Heart left ventricle (tissue), 16 donors: Measurements from ENCODE around the gene XCL1. TPM values are rescaled to one million over a fixed set of nuclear protein-coding genes. Genes with fewer than 3 reads are reported as not detected.

Source experiments
- ATAC-seq, 4 donors: fragments of 200-7000 bp; cut with Tn5 transposase; one replicate each; pipeline ENCODE4 v1.9.1; 2020 to 2022; ENCODE audit warnings: moderate library complexity in 4 of 4, mild to moderate bottlenecking in 3 of 4, moderate number of reproducible peaks in 1 of 4
- DNase-seq, 5 donors: peaks; one replicate each; pipeline ENCODE4 v3.0.0-alpha.2; 2020
- H3K27ac ChIP-seq, 12 donors: fragments of 200-600 bp; sonication (generic) in 4 of 12; one replicate each; pipeline versions ENCODE4 v1.5.0 to v1.8.0; 2016 to 2022; ENCODE audit warnings: mild to moderate bottlenecking in 2 of 12
- H3K27me3 ChIP-seq, 9 donors: fragments of 200-600 bp; sonication (generic) in 2 of 9; one replicate each; pipeline versions ENCODE4 v1.5.1 to v1.8.0; 2016 to 2022; ENCODE audit warnings: mild to moderate bottlenecking in 3 of 9
- H3K36me3 ChIP-seq, 9 donors: fragments of 200-600 bp; sonication (generic) in 2 of 9; one replicate each; pipeline versions ENCODE4 v1.5.0 to v1.8.0; 2018 to 2022; ENCODE audit warnings: mild to moderate bottlenecking in 2 of 9
- H3K4me1 ChIP-seq, 12 donors: fragments of 200-600 bp; sonication (generic) in 4 of 12; one replicate each; pipeline versions ENCODE4 v1.5.0 to v1.8.0; 2016 to 2022; ENCODE audit warnings: mild to moderate bottlenecking in 3 of 12
- H3K4me3 ChIP-seq, 12 donors: fragments of 200-600 bp; sonication (generic) in 4 of 12; one replicate each; pipeline versions ENCODE4 v1.5.0 to v1.8.0; 2017 to 2022; ENCODE audit warnings: mild to moderate bottlenecking in 9 of 12, moderate library complexity in 4 of 12
- H3K9me3 ChIP-seq, 12 donors: fragments of 200-600 bp; sonication (generic) in 4 of 12; one replicate each; pipeline versions ENCODE4 v1.5.0 to v1.8.0; 2016 to 2022; ENCODE audit warnings: mild to moderate bottlenecking in 1 of 12
- CTCF ChIP-seq, 12 donors: fragments of 200-600 bp; sonication (generic) in 4 of 12; IDR thresholded peaks; one replicate each; pipeline versions ENCODE4 v1.5.0 to v1.8.0; 2018 to 2022; ENCODE audit warnings: antibody characterized with exemption in 12 of 12, mild to moderate bottlenecking in 5 of 12
- POLR2A ChIP-seq, 2 donors: fragments of 450-650 bp; IDR thresholded peaks; one replicate each; pipeline ENCODE4 v1.6.1; 2017; ENCODE audit warnings: antibody characterized with exemption in 2 of 2, mild to moderate bottlenecking in 2 of 2, moderate library complexity in 2 of 2
- WGBS, 4 donors: extraction: QIAGEN DNeasy Blood & Tissue Kit in 2 of 4; methylation state at CpG; one replicate each; pipeline versions ENCODE4 v1.1.5 to v1.1.7; 2013 to 2018; 5-methylcytosine and 5-hydroxymethylcytosine counted together
- intact Hi-C, 10 donors: fragments of 100-400 bp; cut with DNase I; formaldehyde crosslinking; loops; one replicate each; pipeline versions ENCODE4 v1.11.1 to v1.14.2; 2022
- polyA plus RNA-seq, 2 donors: library from polyadenylated mRNA; stranded (reverse); fragments of 200-250 nt; gene quantifications; one replicate each; pipeline ENCODE4 v1.2.3, GENCODE V29; 2013
- total RNA-seq, 9 donors: library from RNA; depleted of rRNA in 2 of 9; stranded (reverse); fragments of >200 nt in 2 of 9; fragmentation: NEBNext Ultra II Directional in 3 of 9; extraction: Animal tissue kit (Norgen Biotek cat#: 25700) in 3 of 9; gene quantifications; one replicate each; pipeline versions ENCODE4 v1.1.0 to v1.2.4, GENCODE V29; 2016 to 2023
- donor health status: ischemic (EF 13 %, LVEDD 7.1; RV severe dilation, severe dysfunction).
- donor health status: healthy with polysubstance abuse.
- donor health status: DM: no; HTN: yes; CAD: no.
- donor health status: DM: no; HTN: no; CAD: no.
- donor health status: ischemic (EF 25% LVEDD 6.9; RV normal size, moderate dysfunction).
- donor health status: ischemic (EF 25% LVEDD 5.7; RV mildly dilated, moderate dysfunction).
- donor health status: healthy.
- donor health status: DM: yes; HTN: yes; CAD: no.
- donor health status: ischemic (EF 35%, LVEDD 5.7; RV mildly dilated, moderate dysfunction).
- donor health status: nonischemic (EF 11% LVEDD 7.7; RV severe dilation, severe dysfunction).
- donor health status: DM: yes; HTN: yes; CAD: no.
- donor health status: PGD.
- donor health status: ischemic (EF 29% LVEDD 5.4; RV normal size, mild dysfunction).
- donor health status: nonischemic (EF 23%, LVEDD 6.1; RV moderate dilation, normal function).

The XCL1 gene
- total and polyA plus RNA-seq, 11 donors = 0.14 to 2.3 (median 0.91) TPM; not detected in 5

DNA sequence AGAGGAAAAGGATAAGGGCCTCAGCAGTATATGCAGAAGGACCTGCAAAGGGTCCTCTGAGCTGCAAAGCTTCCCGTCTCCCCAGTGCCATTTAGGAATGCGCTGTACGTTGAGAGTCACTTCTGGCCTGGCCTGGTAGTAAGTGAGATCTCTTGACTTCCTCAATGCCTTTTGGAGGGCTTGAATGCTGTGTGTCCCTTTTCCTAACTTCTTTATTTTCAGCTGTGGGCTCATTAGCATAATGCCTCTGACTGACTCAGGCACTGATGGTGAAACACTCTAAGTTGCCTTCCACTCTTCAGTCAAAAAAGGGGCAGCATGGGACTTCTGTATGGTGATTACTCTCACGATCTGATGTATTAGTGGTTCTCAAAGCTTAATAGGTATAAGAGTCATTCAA lies 49.9 kb downstream of the XCL1 start:
- DNase-seq (no peak), ATAC-seq (peak in 1 of 4 donors; percentile 20)
- TF ChIP-seq POLR2A (IDR thresholded peaks at IDR 0.05) (no peak), CTCF (IDR thresholded peaks at IDR 0.05) (no peak)
- Histone ChIP-seq H3K27ac (no peak overlapping the region), H3K27me3 (no peaks in the 10 kb centered on the region), H3K36me3 (no peaks in the 10 kb centered on the region), H3K4me1 (peaks cover 0 to 24% (median 11%) of the 10 kb centered on the region in 12 donors), H3K4me3 (no peak overlapping the region), H3K9me3 (no peaks in the 10 kb centered on the region)
- 91 to 95% (median 92%) methylated on average over 4 of the region's 4 CpGs for WGBS, 4 donors
- intact Hi-C loops = loop anchor here in 1 of 10 donors (10.0 kb wide), 1 partner anchor 62 kb away; no protein-coding TSS in a partner anchor

GRCh38 chr1:168627370-168627769 lies 51.0 kb downstream of the XCL1 start:
- TF ChIP-seq POLR2A (IDR thresholded peaks at IDR 0.05) = no peak
- no peak for TF ChIP-seq CTCF (IDR thresholded peaks at IDR 0.05)
- Histone ChIP-seq H3K27me3 (no peaks in the 10 kb centered on the region), H3K27ac (no peak overlapping the region), H3K4me1 (peaks cover 0 to 16% (median 8%) of the 10 kb centered on the region in 12 donors), H3K4me3 (no peak overlapping the region), H3K36me3 (no peaks in the 10 kb centered on the region), H3K9me3 (no peaks in the 10 kb centered on the region)
- ATAC-seq = no peak
- 73 to 81% (median 76%) methylated on average over 1 of the region's 1 CpG for WGBS, 4 donors
- intact Hi-C loops = loop anchor here in 1 of 10 donors (10.0 kb wide), 1 partner anchor 63 kb away; no protein-coding TSS in a partner anchor
- DNase-seq = no peak

DNA sequence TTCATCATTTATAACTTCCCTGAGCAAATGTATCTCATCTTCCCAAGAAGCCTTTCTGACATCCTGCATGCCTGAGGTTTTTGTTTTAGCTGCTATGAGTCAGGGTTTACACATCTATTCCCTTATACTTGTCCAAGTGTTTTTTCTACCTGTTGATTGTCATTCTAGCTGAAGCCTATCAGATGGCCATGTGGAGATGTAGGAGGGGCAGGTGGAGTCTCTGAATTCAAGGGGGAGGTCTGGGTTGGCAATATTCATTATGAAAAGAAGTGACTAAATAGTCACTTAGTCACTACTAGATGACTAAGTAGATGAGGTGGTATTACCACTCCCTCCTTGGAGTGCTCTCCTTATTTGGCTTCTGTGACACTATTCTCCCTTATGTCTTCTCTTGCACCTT lies 52.4 kb downstream of the XCL1 start:
- intact Hi-C loops = loop anchor here in 1 of 10 donors (10.0 kb wide), 1 partner anchor 64 kb away; no protein-coding TSS in a partner anchor
- Histone ChIP-seq H3K4me1 (peaks cover 0 to 4% (median 0%) of the 10 kb centered on the region in 12 donors), H3K9me3 (no peaks in the 10 kb centered on the region), H3K27ac (no peak overlapping the region), H3K27me3 (no peaks in the 10 kb centered on the region), H3K36me3 (no peaks in the 10 kb centered on the region), H3K4me3 (no peak overlapping the region)
- ATAC-seq (peak in 2 of 4 donors; percentile 13 to 33), DNase-seq (no peak)
- TF ChIP-seq CTCF (IDR thresholded peaks at IDR 0.05) (no peak), POLR2A (IDR thresholded peaks at IDR 0.05) (no peak)

DNA sequence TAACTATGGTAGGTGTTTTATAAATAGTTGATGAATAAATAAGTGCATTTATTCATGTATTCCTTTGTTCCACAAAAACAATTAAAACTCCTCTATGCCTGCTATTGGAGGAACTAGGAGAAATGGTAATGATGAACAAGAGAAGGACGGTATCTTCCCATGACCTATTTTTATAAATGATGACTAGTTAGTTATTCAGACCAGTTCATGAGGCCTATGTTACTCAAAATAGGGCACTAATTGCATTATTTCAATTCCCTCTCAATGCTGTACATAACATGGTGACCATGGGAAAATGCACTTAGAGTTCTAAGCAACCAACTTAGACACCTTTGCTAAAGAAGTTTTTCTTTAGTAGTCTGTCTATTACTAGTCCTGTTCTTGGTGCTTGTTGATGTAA lies 53.1 kb downstream of the XCL1 start:
- intact Hi-C loops = loop anchor here in 1 of 10 donors (10.0 kb wide), 1 partner anchor 65 kb away; no protein-coding TSS in a partner anchor
- ATAC-seq (no peak), DNase-seq (no peak)
- Histone ChIP-seq H3K27me3 (no peaks in the 10 kb centered on the region), H3K36me3 (no peaks in the 10 kb centered on the region), H3K4me1 (no peaks in the 10 kb centered on the region), H3K27ac (no peak overlapping the region), H3K4me3 (no peak overlapping the region), H3K9me3 (no peaks in the 10 kb centered on the region)
- 81 to 88% (median 84%) methylated on average over 1 of the region's 1 CpG for WGBS, 4 donors
- TF ChIP-seq POLR2A (IDR thresholded peaks at IDR 0.05) (no peak), CTCF (IDR thresholded peaks at IDR 0.05) (no peak)

Other genes starting within 250 kb of the XCL1 start
- gene XCL2, start 32.6 kb upstream of the XCL1 start, total RNA-seq = 1 to 10 TPM in 2 of 9 donors, not detected in 7; 2.7 to 3.6 TPM
- gene XCL2, start 32.6 kb upstream of the XCL1 start, polyA plus RNA-seq = not detected
- gene DPT, start 152.6 kb downstream of the XCL1 start, total RNA-seq = 10 to 100 TPM; 20.5 to 74.1 (median 35.0) TPM
- 10 to 100 TPM; 15.1 to 67.6 TPM for gene DPT, start 152.6 kb downstream of the XCL1 start, polyA plus RNA-seq